Urinary bladder (tissue), 4 donors: ENCODE data around the gene TCTN2. TPM values are rescaled to one million over a fixed set of nuclear protein-coding genes. Genes with fewer than 3 reads are reported as not detected.

ENCODE experiments used
- DNase-seq: peaks from one replicate; pipeline ENCODE4 v3.0.0-alpha.2; 2015; ENCODE audit errors: extremely low spot score
- H3K27ac ChIP-seq: one replicate; pipeline ENCODE4 v1.5.1; 2013; ENCODE audit warnings: low read depth, mild to moderate bottlenecking, moderate library complexity
- H3K36me3 ChIP-seq: one replicate; pipeline ENCODE4 v1.6.1; 2013; ENCODE audit warnings: mild to moderate bottlenecking, moderate library complexity; ENCODE audit not compliant: insufficient read depth
- H3K4me1 ChIP-seq: one replicate; pipeline ENCODE4 v1.6.1; 2013; ENCODE audit warnings: mild to moderate bottlenecking, moderate library complexity; ENCODE audit not compliant: insufficient read depth
- H3K4me3 ChIP-seq: one replicate; pipeline ENCODE4 v1.5.1; 2013; ENCODE audit warnings: low read depth, low read length
- WGBS: extraction: QIAGEN DNeasy Blood & Tissue Kit; methylation state at CpG from one replicate; pipeline ENCODE4 v1.1.7; 2013; 5-methylcytosine and 5-hydroxymethylcytosine counted together
- polyA plus RNA-seq: library from polyadenylated mRNA; stranded (reverse); fragments of 200-250 nt; gene quantifications from one replicate; pipeline ENCODE4 v1.2.3, GENCODE V29; 2013
- total RNA-seq: library from RNA; depleted of rRNA; stranded (reverse); fragments of >200 nt; gene quantifications from one replicate; pipeline ENCODE4 v1.2.3, GENCODE V29; 2014
- donor health status: healthy with polysubstance abuse.
- donor health status: healthy.

The TCTN2 gene
- total and polyA plus RNA-seq, 2 donors, result 7.8 to 11.8 TPM

DNA sequence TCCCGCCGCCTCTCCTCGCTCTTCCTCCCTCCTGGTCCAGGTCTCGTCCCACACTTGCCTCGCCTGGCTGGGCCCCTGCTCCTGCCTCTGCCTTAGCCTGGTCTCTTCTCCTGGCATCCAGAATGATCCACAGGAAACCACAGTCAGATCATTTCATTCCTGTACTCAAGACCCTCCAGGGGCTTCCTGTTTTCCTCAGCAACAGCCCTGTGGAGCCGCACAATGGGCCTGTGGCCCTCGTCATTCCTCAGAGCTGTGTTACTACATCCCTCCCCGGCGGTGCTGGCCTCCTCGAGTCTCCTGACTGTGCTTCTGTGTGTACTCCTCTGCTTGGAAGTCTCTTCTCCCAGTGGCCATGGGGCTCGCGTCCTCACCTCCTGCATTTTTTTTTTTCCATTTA is 61.3 kb downstream of the TCTN2 start:
- WGBS, result 90% methylated on average over 12 of the region's 12 CpGs
- DNase-seq, result no peak
- H3K36me3 ChIP-seq, result peaks cover 5% of the 10 kb centered on the region

DNA sequence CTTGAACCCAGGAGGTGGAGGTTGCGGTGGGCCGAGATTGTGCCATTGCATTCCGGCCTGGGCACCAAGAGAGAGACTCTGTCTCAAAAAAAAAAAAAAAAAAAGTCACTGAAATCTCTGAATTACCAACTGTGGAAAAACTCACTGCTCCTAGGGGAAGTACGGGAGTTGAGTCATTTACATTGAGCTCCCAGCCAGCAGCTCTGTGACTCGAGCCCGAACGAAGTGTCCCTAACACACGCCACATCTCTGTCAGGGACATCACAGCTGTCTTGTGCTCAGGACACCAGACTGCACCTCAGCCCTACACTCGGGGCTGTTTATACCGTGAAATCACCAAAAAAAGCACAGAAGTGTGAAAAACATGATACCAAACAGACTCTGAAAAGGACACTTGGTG is 62.3 kb downstream of the TCTN2 start:
- H3K36me3 ChIP-seq, result peaks cover 5% of the 10 kb centered on the region
- no peak for DNase-seq
- WGBS, result 87% methylated on average over 10 of the region's 10 CpGs
- H3K4me1 ChIP-seq, result no peaks in the 10 kb centered on the region
- H3K27ac ChIP-seq, result no peak overlapping the region
- no peak overlapping the region for H3K4me3 ChIP-seq

More for the DNA sequence above, 61.3 kb downstream of the TCTN2 start:
- Histone ChIP-seq H3K4me3 (no peak overlapping the region), H3K27ac (no peak overlapping the region), H3K4me1 (no peaks in the 10 kb centered on the region)

DNA sequence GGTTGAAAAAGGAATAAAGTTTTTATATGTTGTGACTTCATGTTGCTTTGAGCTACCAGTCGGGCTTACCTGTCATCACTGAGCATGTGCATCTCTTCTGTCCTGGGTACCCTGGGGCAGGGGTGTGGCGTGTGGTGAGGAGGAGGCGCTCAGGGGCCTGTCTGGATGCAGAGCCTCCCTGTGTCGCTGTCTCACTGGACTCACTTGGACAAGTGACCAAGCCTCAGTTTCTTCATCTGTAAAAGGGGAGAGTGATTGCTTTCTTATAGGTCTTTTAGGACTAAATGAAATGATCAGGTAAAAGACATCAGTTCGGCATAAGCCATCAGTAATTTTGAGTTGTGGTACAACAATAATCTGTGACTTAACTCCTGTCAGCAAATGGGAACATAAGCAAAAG is 63.4 kb downstream of the TCTN2 start:
- Histone ChIP-seq H3K27ac (no peak overlapping the region), H3K4me1 (no peaks in the 10 kb centered on the region), H3K4me3 (no peak overlapping the region), H3K36me3 (peaks cover 5% of the 10 kb centered on the region)
- 87% methylated on average over 5 of the region's 5 CpGs for WGBS
- no peak for DNase-seq

- Histone ChIP-seq H3K4me1 (no peaks in the 10 kb centered on the region), H3K4me3 (no peak overlapping the region), H3K36me3 (no peaks in the 10 kb centered on the region), H3K27ac (no peak overlapping the region)
- no peak for DNase-seq
- WGBS, result 89% methylated on average over 14 of the region's 14 CpGs
Measured at GRCh38 chr12:123741937-123742572, 71.1 kb downstream of the TCTN2 start.

GRCh38 chr12:123743002-123743401 is 72.1 kb downstream of the TCTN2 start:
- WGBS, result 80% methylated on average over 10 of the region's 10 CpGs
- Histone ChIP-seq H3K4me1 (no peaks in the 10 kb centered on the region), H3K36me3 (no peaks in the 10 kb centered on the region)

GRCh38 chr12:123744836-123745235 is 73.9 kb downstream of the TCTN2 start:
- no peaks in the 10 kb centered on the region for H3K36me3 ChIP-seq
- DNase-seq, result no peak
- no peaks in the 10 kb centered on the region for H3K4me1 ChIP-seq
- WGBS, result 64% methylated on average over 12 of the region's 12 CpGs
- no peak overlapping the region for H3K27ac ChIP-seq
- H3K4me3 ChIP-seq, result no peak overlapping the region

More at GRCh38 chr12:123743002-123743401, 72.1 kb downstream of the TCTN2 start:
- H3K27ac ChIP-seq, result no peak overlapping the region
- no peak for DNase-seq
- no peak overlapping the region for H3K4me3 ChIP-seq

DNA sequence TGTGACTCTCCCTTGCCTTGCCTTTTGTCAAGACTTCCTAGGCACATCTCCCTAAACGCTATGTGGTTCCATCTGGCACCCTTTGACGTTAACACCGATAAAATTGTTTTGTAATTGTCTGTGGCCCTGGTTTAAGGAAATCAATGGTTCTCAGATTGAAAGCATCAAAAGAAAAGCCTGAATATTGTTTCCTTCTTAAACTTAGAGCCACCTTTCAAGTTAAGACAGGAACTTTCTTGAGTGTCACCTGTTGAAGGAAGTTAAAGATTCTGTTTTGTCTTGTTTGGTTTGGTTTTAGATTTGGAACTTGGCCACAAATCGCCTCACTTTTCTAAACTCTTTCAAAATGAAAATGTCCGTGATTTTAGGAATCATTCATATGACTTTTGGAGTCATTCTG is 76.4 kb downstream of the TCTN2 start:
- DNase-seq, result no peak
- 72% methylated on average over 5 of the region's 5 CpGs for WGBS
- no peak overlapping the region for H3K27ac ChIP-seq
- no peaks in the 10 kb centered on the region for H3K36me3 ChIP-seq
- no peak overlapping the region for H3K4me3 ChIP-seq
- no peaks in the 10 kb centered on the region for H3K4me1 ChIP-seq

DNA sequence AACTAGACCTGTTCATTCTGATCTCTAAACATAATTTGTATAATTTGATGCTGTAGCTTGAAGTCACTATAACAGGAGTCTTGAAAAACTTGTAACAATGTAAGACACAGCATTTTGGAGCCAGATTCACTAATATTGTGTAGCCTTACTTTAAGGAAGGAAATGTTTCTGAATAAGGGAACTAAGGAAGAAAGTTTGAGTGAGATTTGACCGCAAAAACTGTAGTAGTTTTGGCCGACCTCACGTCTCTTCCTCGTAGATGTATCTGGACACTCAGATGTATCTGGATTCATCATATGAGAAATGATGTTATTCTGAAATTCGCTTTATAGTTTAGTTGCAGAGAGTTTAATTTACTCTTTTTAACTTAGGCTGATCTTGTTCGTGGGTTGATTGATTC is 77.2 kb downstream of the TCTN2 start:
- no peak overlapping the region for H3K4me3 ChIP-seq
- no peak for DNase-seq
- no peaks in the 10 kb centered on the region for H3K4me1 ChIP-seq
- 85% methylated on average over 6 of the region's 6 CpGs for WGBS
- H3K27ac ChIP-seq, result no peak overlapping the region
- no peaks in the 10 kb centered on the region for H3K36me3 ChIP-seq

DNA sequence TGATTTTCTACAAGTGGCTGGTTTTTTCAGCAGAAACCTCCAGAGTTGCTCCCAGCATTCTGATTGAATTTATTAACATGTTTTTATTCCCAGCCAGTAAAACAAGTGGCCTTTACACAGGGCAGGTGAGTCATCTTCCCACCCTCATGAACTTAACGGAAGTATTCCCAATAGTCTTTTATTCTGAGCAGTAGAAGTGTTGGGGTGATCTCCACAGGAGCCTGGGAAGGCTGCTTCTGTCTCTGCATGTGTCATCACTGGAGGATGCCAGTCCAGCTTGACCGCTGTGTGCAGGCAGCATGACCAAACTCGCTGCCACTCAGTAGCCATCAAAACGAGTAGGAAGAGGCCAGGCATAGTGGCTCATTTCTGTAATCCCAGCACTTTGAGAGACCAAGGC is 77.7 kb downstream of the TCTN2 start:
- no peak for DNase-seq
- 81% methylated on average over 4 of the region's 4 CpGs for WGBS
- no peaks in the 10 kb centered on the region for H3K36me3 ChIP-seq
- H3K27ac ChIP-seq, result no peak overlapping the region
- H3K4me3 ChIP-seq, result no peak overlapping the region
- no peaks in the 10 kb centered on the region for H3K4me1 ChIP-seq

- Histone ChIP-seq H3K36me3 (no peaks in the 10 kb centered on the region), H3K4me3 (no peak overlapping the region), H3K4me1 (no peaks in the 10 kb centered on the region), H3K27ac (no peak overlapping the region)
- WGBS, result 98% methylated on average over 10 of the region's 10 CpGs
- DNase-seq, result no peak
Measured at GRCh38 chr12:123749355-123749754, 78.4 kb downstream of the TCTN2 start.

DNA sequence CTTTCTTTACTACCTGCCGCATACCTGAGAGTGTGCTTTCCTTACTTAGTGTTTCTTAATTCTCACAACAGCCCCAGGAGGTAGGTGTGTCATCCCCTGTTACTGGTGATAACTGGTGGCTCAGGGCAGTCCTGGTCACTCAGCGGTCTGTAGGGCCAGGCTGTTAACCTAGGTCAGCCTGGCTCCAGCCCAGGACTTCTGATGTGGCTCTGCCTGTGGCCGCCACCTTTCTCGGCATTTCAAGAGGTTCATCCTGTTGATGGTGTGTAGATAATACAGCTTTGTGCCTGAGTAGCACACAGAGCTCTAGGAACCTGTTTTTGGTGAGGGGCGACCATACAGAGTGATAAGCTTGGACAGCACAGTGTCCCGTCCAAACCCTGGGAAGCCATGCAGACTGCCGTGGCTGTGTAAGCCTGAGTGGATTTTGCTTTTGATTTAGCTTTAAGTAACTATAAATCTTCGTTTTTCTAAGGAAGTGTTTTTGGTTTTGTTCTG is 79.3 kb downstream of the TCTN2 start:
- WGBS, result 92% methylated on average over 8 of the region's 8 CpGs
- DNase-seq, result no peak
- H3K27ac ChIP-seq, result no peak overlapping the region
- H3K4me1 ChIP-seq, result no peaks in the 10 kb centered on the region
- no peaks in the 10 kb centered on the region for H3K36me3 ChIP-seq
- no peak overlapping the region for H3K4me3 ChIP-seq

DNA sequence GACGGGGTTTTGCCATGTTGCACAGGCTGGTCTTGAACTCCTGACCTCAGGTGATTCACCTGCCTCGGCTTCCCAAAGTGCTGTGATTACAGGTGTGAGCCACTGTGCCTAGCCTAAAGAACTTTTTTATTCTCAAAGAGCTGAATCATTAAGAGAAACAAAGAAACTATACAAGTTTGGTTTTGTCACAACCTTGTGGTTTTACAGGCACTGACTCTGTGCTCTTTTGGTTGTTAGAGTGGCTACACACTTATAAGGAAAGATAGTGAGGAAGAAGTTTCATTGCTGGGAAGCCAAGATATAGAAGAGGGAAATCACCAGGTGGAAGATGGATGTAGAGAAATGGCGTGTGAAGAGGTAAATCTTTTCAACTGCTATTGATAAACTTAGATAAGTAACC is 81.1 kb downstream of the TCTN2 start:
- Histone ChIP-seq H3K27ac (no peak overlapping the region), H3K36me3 (no peaks in the 10 kb centered on the region), H3K4me1 (no peaks in the 10 kb centered on the region), H3K4me3 (no peak overlapping the region)
- no peak for DNase-seq
- 91% methylated on average over 3 of the region's 3 CpGs for WGBS

DNA sequence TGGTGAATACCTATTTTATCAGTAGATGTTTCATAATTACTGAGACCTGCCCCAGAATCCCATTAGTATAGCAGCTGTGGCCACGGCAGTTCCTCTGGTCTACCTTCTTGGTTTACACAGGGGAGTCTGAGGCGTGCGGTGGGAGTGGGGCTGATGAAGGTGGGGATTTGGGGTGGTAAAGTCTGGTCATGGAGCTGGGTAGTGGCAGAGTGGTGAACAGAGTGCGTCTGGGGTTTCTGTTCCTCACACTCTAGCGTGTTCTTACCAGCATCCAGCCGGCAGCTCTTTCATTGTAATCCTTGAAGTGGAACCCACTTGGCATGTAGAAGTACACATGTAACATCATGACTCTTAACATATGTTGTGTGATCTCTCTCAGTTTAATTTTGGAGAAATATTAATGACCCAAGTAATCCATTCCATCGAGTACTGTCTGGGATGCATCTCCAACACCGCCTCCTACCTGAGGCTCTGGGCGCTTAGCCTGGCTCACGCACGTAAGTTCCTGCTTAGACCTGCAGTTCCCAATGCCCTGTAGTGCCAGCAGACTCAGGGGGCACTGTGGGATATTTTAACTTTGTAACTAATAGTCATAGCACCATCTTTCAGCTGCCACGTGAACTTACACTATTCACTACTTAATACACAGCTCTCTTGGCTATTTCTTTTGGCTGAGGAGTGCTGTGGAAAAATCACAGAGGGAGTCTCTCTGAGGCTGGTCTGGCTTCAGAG is 83.3 kb downstream of the TCTN2 start:
- Histone ChIP-seq H3K36me3 (no peaks in the 10 kb centered on the region), H3K4me3 (no peak overlapping the region), H3K27ac (no peak overlapping the region), H3K4me1 (no peaks in the 10 kb centered on the region)
- WGBS, result 93% methylated on average over 12 of the region's 12 CpGs
- DNase-seq, result no peak

GRCh38 chr12:123757561-123757960 is 86.6 kb downstream of the TCTN2 start:
- H3K4me3 ChIP-seq, result no peak overlapping the region
- H3K36me3 ChIP-seq, result no peaks in the 10 kb centered on the region
- H3K4me1 ChIP-seq, result no peaks in the 10 kb centered on the region
- WGBS, result 83% methylated on average over 6 of the region's 6 CpGs
- no peak overlapping the region for H3K27ac ChIP-seq
- no peak for DNase-seq
